ENCODE measurements around the gene PYROXD2.
"Not testable (repeated sequence)": the region's sequence is repeated elsewhere in the genome, so short reads cannot be mapped to it uniquely, and the experiment has no call there.

The PYROXD2 gene

GRCh38 chr10:98389398-98389797 is 25.6 kb downstream of the PYROXD2 start:
- DNase-seq, result no peak

GRCh38 chr10:98388101-98388655 is 26.8 kb downstream of the PYROXD2 start:
- DNase-seq, result no peak

- DNase-seq, result no peak
Observed at GRCh38 chr10:98384531-98385133, 30.4 kb downstream of the PYROXD2 start.

- DNase-seq, result no peak
Observed at GRCh38 chr10:98383869-98384268, 31.1 kb downstream of the PYROXD2 start.

- DNase-seq, result not testable (repeated sequence)
Observed at GRCh38 chr10:98383134-98383667, 31.8 kb downstream of the PYROXD2 start.

GRCh38 chr10:98382691-98383101 is 32.3 kb downstream of the PYROXD2 start:
- DNase-seq, result no peak

- DNase-seq, result no peak
Observed at GRCh38 chr10:98380493-98381339, 34.3 kb downstream of the PYROXD2 start.

GRCh38 chr10:98378722-98379121 is 36.3 kb downstream of the PYROXD2 start:
- DNase-seq, result no peak

GRCh38 chr10:98377536-98377935 is 37.4 kb downstream of the PYROXD2 start:
- DNase-seq, result no peak

- DNase-seq, result no peak
Observed at GRCh38 chr10:98377001-98377400, 38.0 kb downstream of the PYROXD2 start.

GRCh38 chr10:98376485-98376884 is 38.5 kb downstream of the PYROXD2 start:
- DNase-seq, result peak; percentile 60

GRCh38 chr10:98374217-98374985 is 40.6 kb downstream of the PYROXD2 start:
- DNase-seq, result no peak

- DNase-seq, result no peak
Observed at GRCh38 chr10:98373260-98374040, 41.5 kb downstream of the PYROXD2 start.

GRCh38 chr10:98370831-98371820 is 43.9 kb downstream of the PYROXD2 start:
- DNase-seq, result peak; percentile 8

GRCh38 chr10:98369801-98370200 is 45.2 kb downstream of the PYROXD2 start:
- DNase-seq, result no peak

- DNase-seq, result no peak
Observed at GRCh38 chr10:98368644-98369043, 46.3 kb downstream of the PYROXD2 start.

GRCh38 chr10:98367604-98368451 is 47.2 kb downstream of the PYROXD2 start:
- no peak for DNase-seq

GRCh38 chr10:98366062-98366530 is 48.9 kb downstream of the PYROXD2 start:
- DNase-seq, result no peak

- no peak for DNase-seq
Observed at GRCh38 chr10:98365406-98366061, 49.4 kb downstream of the PYROXD2 start.
